GM12878 (cell line): ENCODE results near the gene LHFPL4. TPM values are rescaled to one million over a fixed set of nuclear protein-coding genes. Genes with fewer than 3 reads are reported as not detected.
"Not testable (repeated sequence)": the region's sequence is repeated elsewhere in the genome, so short reads cannot be mapped to it uniquely, and the experiment has no call there.

Experiments used
- ATAC-seq: fragments of 200-7000 bp; cut with Tn5 transposase; 3 replicates; pipeline ENCODE4 v1.9.1; 2020; ENCODE audit warnings: mild to moderate bottlenecking, moderate library complexity
- BruUV-seq: library from RNA; stranded (reverse); fragments of 400-500 nt; replicated peaks from 2 replicates; lab custom pipeline; 2021; lab: Mats Ljungman, UMichigan
- CTCF ChIA-PET: fragments of 300-600 bp; sonication (Branson Sonifier 250); formaldehyde crosslinking; extraction: SDS; loops from one replicate; lab custom pipeline; 2021; ENCODE audit warnings: inconsistent platforms; lab: Yijun Ruan, JAX
- POLR2A ChIA-PET: fragments of 350-600 bp; formaldehyde crosslinking; extraction: SDS; loops from one replicate; lab custom pipeline; 2021; ENCODE audit warnings: inconsistent platforms; lab: Charles Lee
- RAD21 ChIA-PET: fragments of 300-600 bp; sonication (Branson Sonifier 250); formaldehyde crosslinking; loops from one replicate; lab custom pipeline; 2023; ENCODE audit warnings: antibody characterized with exemption; ENCODE audit not compliant: unreplicated experiment; lab: Charles Lee
- SMC1A ChIA-PET: fragments of 300-600 bp; sonication (Branson Sonifier 250); formaldehyde crosslinking; loops from one replicate; lab custom pipeline; 2023; ENCODE audit not compliant: unreplicated experiment, uncharacterized antibody; lab: Charles Lee
- DNase-seq: peaks from one replicate; pipeline ENCODE4 v3.0.0-alpha.2; 2011; ENCODE audit warnings: low read depth, low spot score
- FAIRE-seq: peaks from 3 replicates; lab custom pipeline; 2011; peaks lifted over from hg19 to GRCh38; lab: Jason Lieb, UNC
- H2AFZ ChIP-seq: 2 replicates; pipeline ENCODE4 v1.6.0; 2011; ENCODE audit warnings: low read depth, low read length, control low read depth; ENCODE audit not compliant: control insufficient read depth
- H3K27ac ChIP-seq: 2 replicates; pipeline ENCODE4 v1.5.1; 2011; ENCODE audit warnings: control low read depth; ENCODE audit not compliant: control insufficient read depth, insufficient read depth
- H3K27me3 ChIP-seq, 2 experiments: replicated peaks in 1 of 2; 2 replicates each; pipeline versions ENCODE4 v1.6.0 to v1.6.1; 2011; ENCODE audit warnings: low read length in 1 of 2; ENCODE audit not compliant: control insufficient read depth in 2 of 2, insufficient read depth in 2 of 2
- H3K36me3 ChIP-seq, 2 experiments: 2 replicates each; pipeline ENCODE4 v1.5.1; 2011; ENCODE audit warnings: low read length in 1 of 2; ENCODE audit not compliant: control insufficient read depth in 2 of 2, insufficient read depth in 2 of 2
- H3K4me1 ChIP-seq: 2 replicates; pipeline ENCODE4 v1.6.1; 2011; ENCODE audit warnings: mild to moderate bottlenecking, low read length, moderate library complexity, mixed read lengths; ENCODE audit not compliant: control insufficient read depth, insufficient read depth
- H3K4me2 ChIP-seq: 2 replicates; pipeline ENCODE4 v1.6.0; 2011; ENCODE audit warnings: control low read depth; ENCODE audit not compliant: control insufficient read depth, insufficient read depth
- H3K4me3 ChIP-seq: fragments of 200-600 bp; sonication (generic); 2 replicates; pipeline ENCODE4 v1.5.1; 2016
- H3K79me2 ChIP-seq: 2 replicates; pipeline ENCODE4 v1.6.0; 2011; ENCODE audit warnings: low read length; ENCODE audit not compliant: control insufficient read depth, insufficient read depth
- H3K9ac ChIP-seq: 2 replicates; pipeline ENCODE4 v1.8.0; 2011; ENCODE audit warnings: low read length, control low read depth, mixed read lengths; ENCODE audit not compliant: control insufficient read depth, insufficient read depth
- H3K9me3 ChIP-seq: replicated peaks from 3 replicates; pipeline ENCODE4 v1.5.1; 2011; ENCODE audit warnings: mild to moderate bottlenecking, low read length; ENCODE audit not compliant: control insufficient read depth, insufficient read depth
- H4K20me1 ChIP-seq: 2 replicates; pipeline ENCODE4 v1.6.0; 2011; ENCODE audit not compliant: control insufficient read depth, insufficient read depth
- BACH1 ChIP-seq: fragments of 450-650 bp; IDR thresholded peaks from 2 replicates; pipeline ENCODE4 v1.6.1; 2017; ENCODE audit warnings: mild to moderate bottlenecking, borderline replicate concordance
- BCL11A ChIP-seq: IDR thresholded peaks from 2 replicates; pipeline ENCODE4 v1.6.1; 2011; ENCODE audit warnings: low read depth, low read length
- FOS ChIP-seq: IDR thresholded peaks from 3 replicates; pipeline ENCODE4 v1.6.1; 2011; ENCODE audit warnings: borderline replicate concordance; ENCODE audit not compliant: insufficient read length; ENCODE audit errors: extremely low read depth
- MEF2A ChIP-seq: IDR thresholded peaks from 2 replicates; pipeline ENCODE4 v1.6.1; 2011; ENCODE audit warnings: low read depth, mild to moderate bottlenecking, low read length, moderate library complexity; ENCODE audit not compliant: insufficient read depth
- WGBS: methylation state at CpG from one replicate; pipeline ENCODE4 v1.1.6; 2016; ENCODE audit warnings: low lambda C conversion rate; ENCODE audit not compliant: insufficient replicate concordance, insufficient coverage; ENCODE audit errors: missing lambda C conversion rate; 5-methylcytosine and 5-hydroxymethylcytosine counted together
- in situ Hi-C: fragments of 300-500 bp; cut with MboI; formaldehyde crosslinking; loops from 9 replicates; pipeline ENCODE4 v1.14.3; 2018; ENCODE audit warnings: mixed read lengths
- intact Hi-C: fragments of 100-400 bp; cut with micrococcal nuclease; formaldehyde crosslinking; loops from one replicate; pipeline ENCODE4 v1.14.2; 2022; ENCODE audit not compliant: unreplicated experiment
- polyA plus RNA-seq, 11 experiments: library from polyadenylated mRNA; depleted of rRNA in 4 of 11; unstranded in 6 of 11; stranded (reverse) in 5 of 11; fragments of >200 nt; fragmentation: Nextera tagmentation in 4 of 11; fragmentation: Illumina TruSeq in 1 of 11; extraction: Ambion mirVana in 4 of 11; extraction: Trizol in 1 of 11; gene quantifications; 1 replicate in 1 of 11; 2 replicates in 10 of 11; pipeline versions ENCODE4 v1.2.1 to v1.2.3, GENCODE V29; 2011 to 2016; ENCODE audit warnings: inconsistent platforms in 2 of 11, missing spikeins in 2 of 11, low read depth in 1 of 11
- total RNA-seq, 4 experiments: library from RNA; depleted of rRNA in 3 of 4; stranded (reverse); fragments of >200 nt in 3 of 4; fragmentation: Illumina TruSeq in 1 of 4; extraction: Trizol in 1 of 4; gene quantifications; 2 replicates each; pipeline versions ENCODE4 v1.2.1 to v1.2.3, GENCODE V29; 2013 to 2021
- TF ChIP-seq, protein P1 (sequence below): IDR thresholded peaks from 2 replicates; pipeline ENCODE4 v1.6.1; 2011; ENCODE audit warnings: borderline replicate concordance, low read depth, mild to moderate bottlenecking, moderate library complexity, low read length; ENCODE audit not compliant: insufficient read depth, poor library complexity, severe bottlenecking
- TF ChIP-seq, protein P2 (sequence below): fragments of 450-650 bp; IDR thresholded peaks from 2 replicates; pipeline ENCODE4 v1.6.1; 2018; ENCODE audit warnings: borderline replicate concordance, mild to moderate bottlenecking; ENCODE audit not compliant: partially characterized antibody

The LHFPL4 gene
- total and polyA plus RNA-seq, 10 of the 15 experiments (the other 5 are each of a cell fraction or from before 2014, with no cell fraction given): 0.05 to 0.15 TPM; not detected in 8

- TF ChIP-seq, protein P1, sequence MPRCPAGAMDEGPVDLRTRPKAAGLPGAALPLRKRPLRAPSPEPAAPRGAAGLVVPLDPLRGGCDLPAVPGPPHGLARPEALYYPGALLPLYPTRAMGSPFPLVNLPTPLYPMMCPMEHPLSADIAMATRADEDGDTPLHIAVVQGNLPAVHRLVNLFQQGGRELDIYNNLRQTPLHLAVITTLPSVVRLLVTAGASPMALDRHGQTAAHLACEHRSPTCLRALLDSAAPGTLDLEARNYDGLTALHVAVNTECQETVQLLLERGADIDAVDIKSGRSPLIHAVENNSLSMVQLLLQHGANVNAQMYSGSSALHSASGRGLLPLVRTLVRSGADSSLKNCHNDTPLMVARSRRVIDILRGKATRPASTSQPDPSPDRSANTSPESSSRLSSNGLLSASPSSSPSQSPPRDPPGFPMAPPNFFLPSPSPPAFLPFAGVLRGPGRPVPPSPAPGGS: no peak
- TF ChIP-seq BCL11A (no peak), FOS (no peak), MEF2A (no peak), BACH1 (no peak)
- TF ChIP-seq, protein P2, sequence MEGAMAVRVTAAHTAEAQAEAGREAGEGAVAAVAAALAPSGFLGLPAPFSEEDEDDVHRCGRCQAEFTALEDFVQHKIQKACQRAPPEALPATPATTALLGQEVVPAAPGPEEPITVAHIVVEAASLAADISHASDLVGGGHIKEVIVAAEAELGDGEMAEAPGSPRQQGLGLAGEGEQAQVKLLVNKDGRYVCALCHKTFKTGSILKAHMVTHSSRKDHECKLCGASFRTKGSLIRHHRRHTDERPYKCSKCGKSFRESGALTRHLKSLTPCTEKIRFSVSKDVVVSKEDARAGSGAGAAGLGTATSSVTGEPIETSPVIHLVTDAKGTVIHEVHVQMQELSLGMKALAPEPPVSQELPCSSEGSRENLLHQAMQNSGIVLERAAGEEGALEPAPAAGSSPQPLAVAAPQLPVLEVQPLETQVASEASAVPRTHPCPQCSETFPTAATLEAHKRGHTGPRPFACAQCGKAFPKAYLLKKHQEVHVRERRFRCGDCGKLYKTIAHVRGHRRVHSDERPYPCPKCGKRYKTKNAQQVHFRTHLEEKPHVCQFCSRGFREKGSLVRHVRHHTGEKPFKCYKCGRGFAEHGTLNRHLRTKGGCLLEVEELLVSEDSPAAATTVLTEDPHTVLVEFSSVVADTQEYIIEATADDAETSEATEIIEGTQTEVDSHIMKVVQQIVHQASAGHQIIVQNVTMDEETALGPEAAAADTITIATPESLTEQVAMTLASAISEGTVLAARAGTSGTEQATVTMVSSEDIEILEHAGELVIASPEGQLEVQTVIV: no peak
Measured at GRCh38 chr3:9563851-9564250, 10.2 kb upstream of the LHFPL4 start (continued).

DNA sequence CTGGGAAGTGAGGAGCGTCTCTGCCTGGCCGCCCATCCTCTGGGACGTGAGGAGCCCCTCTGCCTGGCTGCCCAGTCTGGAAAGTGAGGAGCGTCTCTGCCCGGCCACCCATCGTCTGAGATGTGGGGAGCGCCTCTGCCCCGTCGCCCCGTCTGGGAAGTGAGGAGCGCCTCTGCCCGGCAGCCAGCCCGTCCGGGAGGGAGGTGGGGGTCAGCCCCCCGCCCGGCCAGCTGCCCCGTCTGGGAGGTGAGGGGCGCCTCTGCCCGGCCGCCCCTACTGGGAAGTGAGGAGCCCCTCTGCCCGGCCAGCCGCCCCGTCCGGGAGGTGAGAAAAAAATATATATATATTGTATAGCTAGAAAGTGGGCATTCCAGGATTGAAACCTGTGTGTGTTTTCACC lies 6.4 kb upstream of the LHFPL4 start:
- FAIRE-seq, H3K4me2 ChIP-seq, H4K20me1 ChIP-seq, BruUV-seq, H3K27ac ChIP-seq, CTCF ChIA-PET, SMC1A ChIA-PET, H2AFZ ChIP-seq, ATAC-seq, DNase-seq, H3K79me2 ChIP-seq, intact Hi-C loops, RAD21 ChIA-PET, H3K9ac ChIP-seq, H3K9me3 ChIP-seq, H3K4me3 ChIP-seq, H3K4me1 ChIP-seq, H3K27me3 ChIP-seq, in situ Hi-C loops, H3K36me3 ChIP-seq: not testable (repeated sequence)
- POLR2A ChIA-PET: interaction anchor here (0.7 kb wide), 1 partner anchor 12 kb away, joined by 3 read pairs; no protein-coding TSS in a partner anchor
- WGBS: 81% methylated on average over 17 of the region's 24 CpGs
